Endothelial cell of umbilical vein (primary cell): Measurements from ENCODE around the gene SMIM12. TPM values are rescaled to one million over a fixed set of nuclear protein-coding genes. Genes with fewer than 3 reads are reported as not detected.

ENCODE experiments used
- BruUV-seq: library from RNA; stranded (reverse); fragments of 400-500 nt; replicated peaks from 2 replicates; lab custom pipeline; 2021; lab: Mats Ljungman, UMichigan
- CTCF ChIA-PET: fragments of 300-600, 350-600 bp; sonication (Branson Sonifier 250); formaldehyde crosslinking; loops from one replicate; lab custom pipeline; 2021; ENCODE audit warnings: antibody characterized with exemption, inconsistent platforms; lab: Charles Lee
- POLR2A ChIA-PET: fragments of 300-600, 350-600 bp; sonication (Branson Sonifier 250); formaldehyde crosslinking; loops from one replicate; lab custom pipeline; 2021; ENCODE audit warnings: antibody characterized with exemption, inconsistent platforms; lab: Charles Lee
- DNase-seq: peaks from one replicate; pipeline ENCODE4 v3.0.0-alpha.2; 2011; ENCODE audit warnings: low read depth, low spot score
- FAIRE-seq: peaks from 2 replicates; lab custom pipeline; 2011; peaks lifted over from hg19 to GRCh38; lab: Jason Lieb, UNC
- H2AFZ ChIP-seq: 2 replicates; pipeline ENCODE4 v1.6.0; 2012; ENCODE audit warnings: low read depth, low read length, control low read depth, inconsistent platforms
- H3K27ac ChIP-seq: 2 replicates; pipeline ENCODE4 v1.5.1; 2011; ENCODE audit warnings: low read depth, mild to moderate bottlenecking, control low read depth, low read length, moderate library complexity; ENCODE audit not compliant: insufficient read depth
- H3K27me3 ChIP-seq, 2 experiments: 2 replicates each; pipeline versions ENCODE4 v1.6.0 to v1.6.1; 2011; ENCODE audit warnings: low read length in 2 of 2, mixed read lengths in 1 of 2; ENCODE audit not compliant: control insufficient read depth in 2 of 2, insufficient read depth in 2 of 2
- H3K36me3 ChIP-seq, 2 experiments: 2 replicates in 1 of 2; 3 replicates in 1 of 2; pipeline ENCODE4 v1.5.1; 2011; ENCODE audit warnings: low read length in 2 of 2, mild to moderate bottlenecking in 1 of 2, moderate library complexity in 1 of 2; ENCODE audit not compliant: control insufficient read depth in 2 of 2, insufficient read depth in 2 of 2; ENCODE audit errors: extremely low read depth in 1 of 2
- H3K4me1 ChIP-seq: 3 replicates; pipeline ENCODE4 v1.5.1; 2011; ENCODE audit warnings: mild to moderate bottlenecking, low read length; ENCODE audit not compliant: control insufficient read depth, insufficient read depth; ENCODE audit errors: extremely low read depth
- H3K4me2 ChIP-seq: 2 replicates; pipeline ENCODE4 v1.6.1; 2011; ENCODE audit warnings: low read length, control low read depth, mixed read lengths; ENCODE audit not compliant: insufficient read depth
- H3K4me3 ChIP-seq, 3 experiments: fragments of 200-600 bp in 1 of 3; sonication (generic), shearing (Covaris generic) in 1 of 3; replicated peaks in 1 of 3; 2 replicates each; pipeline ENCODE4 v1.5.1; 2011 to 2016; ENCODE audit warnings: control low read depth in 3 of 3, low read length in 3 of 3, mild to moderate bottlenecking in 2 of 3, inconsistent platforms in 1 of 3, low read depth in 1 of 3, moderate library complexity in 1 of 3; ENCODE audit not compliant: insufficient read depth in 1 of 3
- H3K79me2 ChIP-seq: 2 replicates; pipeline ENCODE4 v1.6.0; 2012; ENCODE audit warnings: low read length, inconsistent platforms; ENCODE audit not compliant: control insufficient read depth, insufficient read depth
- H3K9ac ChIP-seq: replicated peaks from 2 replicates; pipeline ENCODE3; 2011; ENCODE audit warnings: low read length, control low read depth; ENCODE audit not compliant: insufficient read depth; ENCODE audit errors: extremely low read depth
- H3K9me1 ChIP-seq: replicated peaks from 3 replicates; pipeline ENCODE4 v1.6.0; 2011; ENCODE audit warnings: mild to moderate bottlenecking, low read length; ENCODE audit not compliant: control insufficient read depth, insufficient read depth; ENCODE audit errors: extremely low read depth
- H3K9me3 ChIP-seq: replicated peaks from 2 replicates; pipeline ENCODE4 v1.5.1; 2012; ENCODE audit warnings: low read length, inconsistent platforms; ENCODE audit not compliant: control insufficient read depth, insufficient read depth
- H4K20me1 ChIP-seq: replicated peaks from 2 replicates; pipeline ENCODE3; 2011; ENCODE audit warnings: mild to moderate bottlenecking, low read length; ENCODE audit not compliant: control insufficient read depth, insufficient read depth; ENCODE audit errors: extremely low read depth
- CTCF ChIP-seq, 2 donors: IDR thresholded peaks; 1 replicate in 1 of 2; 2 replicates in 1 of 2; pipeline ENCODE4 v1.5.1; 2011; ENCODE audit warnings: low read length in 2 of 2, mild to moderate bottlenecking in 2 of 2, moderate library complexity in 2 of 2, control low read depth in 1 of 2, inconsistent platforms in 1 of 2, low read depth in 1 of 2; ENCODE audit not compliant: insufficient read depth in 1 of 2; ENCODE audit errors: extremely low read depth in 1 of 2
- EZH2 ChIP-seq: IDR thresholded peaks from 2 replicates; pipeline ENCODE4 v1.6.1; 2012; ENCODE audit warnings: borderline replicate concordance, low read depth, mild to moderate bottlenecking, moderate library complexity, low read length, inconsistent platforms; ENCODE audit not compliant: severe bottlenecking
- FOS ChIP-seq: IDR thresholded peaks from 2 replicates; pipeline ENCODE4 v1.6.1; 2011; ENCODE audit warnings: mild to moderate bottlenecking, low read length, moderate library complexity, borderline replicate concordance; ENCODE audit not compliant: insufficient read depth
- GATA2 ChIP-seq: IDR thresholded peaks from 2 replicates; pipeline ENCODE4 v1.7.0; 2011; ENCODE audit warnings: low read depth, mild to moderate bottlenecking, moderate library complexity, mixed read lengths, low read length; ENCODE audit not compliant: insufficient read length, insufficient read depth
- JUN ChIP-seq: IDR thresholded peaks from 2 replicates; pipeline ENCODE4 v1.6.1; 2011; ENCODE audit warnings: borderline replicate concordance, low read depth; ENCODE audit not compliant: insufficient read length, insufficient read depth
- MYC ChIP-seq: IDR thresholded peaks from one replicate; pipeline ENCODE4 v1.6.1; 2011; ENCODE audit warnings: mild to moderate bottlenecking, low read depth, low read length
- POLR2A ChIP-seq: IDR thresholded peaks from 2 replicates; pipeline ENCODE4 v1.6.1; 2012; ENCODE audit warnings: low read depth, mild to moderate bottlenecking, control low read depth, low read length
- dilution Hi-C: fragments of 300-500 bp; cut with MboI; formaldehyde crosslinking; loops from one replicate; pipeline ENCODE4 v1.15.0; 2019; ENCODE audit warnings: low sequenced_read_pairs; ENCODE audit not compliant: extremely low pct_ligation_motif_present
- intact Hi-C: fragments of 100-400 bp; cut with micrococcal nuclease; formaldehyde crosslinking; loops from one replicate; pipeline ENCODE4 v1.10.0; 2022
- polyA plus RNA-seq, 4 experiments: library from polyadenylated mRNA; depleted of rRNA in 3 of 4; stranded (reverse) in 3 of 4; unstranded in 1 of 4; fragments of >200 nt; gene quantifications; 2 replicates each; pipeline versions ENCODE4 v1.2.1 to v1.2.3, GENCODE V29; 2011 to 2012; ENCODE audit warnings: missing spikeins in 1 of 4
- total RNA-seq: library from RNA; stranded (reverse); gene quantifications from 2 replicates; pipeline ENCODE4 v1.2.3, GENCODE V29; 2021
- TF ChIP-seq, protein P1 (sequence below): IDR thresholded peaks from 2 replicates; pipeline ENCODE4 v1.6.1; 2011; ENCODE audit not compliant: insufficient read depth, insufficient read length

SMIM12 gene
- total and polyA plus RNA-seq, 2 donors (not counting 3 experiments of a cell fraction or from before 2014, with no cell fraction given) = 66.2 to 85.9 TPM

DNA sequence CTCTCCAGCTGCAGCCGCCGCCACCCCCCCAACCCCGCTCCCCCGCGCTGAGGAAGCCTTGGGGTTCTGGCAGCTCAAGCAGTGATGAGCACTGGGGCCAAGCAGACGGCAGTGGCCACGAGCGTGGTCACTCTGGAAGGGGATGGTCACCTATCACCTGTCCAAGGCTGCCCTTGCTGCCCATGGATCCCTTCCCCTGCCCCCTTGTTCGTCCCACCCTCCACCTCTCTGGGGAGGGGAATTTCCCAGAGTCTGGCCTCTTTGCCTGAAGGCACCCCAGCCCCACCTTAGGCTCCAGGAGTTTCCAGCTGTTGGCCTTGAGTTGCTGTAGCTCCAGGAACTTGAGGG lies 7.2 kb upstream of the SMIM12 start:
- DNase-seq (no peak), FAIRE-seq (no peak)
- peak overlapping the region in 1 of 3 experiments; percentile 76 for H3K4me3 ChIP-seq
- TF ChIP-seq GATA2 (no peak), MYC (no peak), EZH2 (no peak), FOS (no peak), JUN (no peak), POLR2A (no peak), CTCF (IDR thresholded peaks at IDR 0.05; ENCODE audit: extremely low read depth in 1 of 2, insufficient read depth in 1 of 2, low read depth in 1 of 2, low read length in 2 of 2) (no peak)
- TF ChIP-seq, protein P1, sequence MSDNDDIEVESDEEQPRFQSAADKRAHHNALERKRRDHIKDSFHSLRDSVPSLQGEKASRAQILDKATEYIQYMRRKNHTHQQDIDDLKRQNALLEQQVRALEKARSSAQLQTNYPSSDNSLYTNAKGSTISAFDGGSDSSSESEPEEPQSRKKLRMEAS = no peak
- H3K79me2 ChIP-seq = no peaks in the 10 kb centered on the region
- H4K20me1 ChIP-seq = no peaks in the 10 kb centered on the region
- H3K4me2 ChIP-seq = peak overlapping the region; percentile 89
- peaks cover 15 to 16% of the 10 kb centered on the region in 2 experiments for H3K27me3 ChIP-seq
- CTCF ChIA-PET = interaction anchor here (0.6 to 4.7 kb wide), 18 partner anchors 11 to 431 kb away, joined by 3 to 59 read pairs (median 4); partner anchors contain the start of genes TMEM35B and ZMYM1
- no peaks in the 10 kb centered on the region for H3K36me3 ChIP-seq
- intact Hi-C loops = loop anchor here (1.0 kb wide), 2 partner anchors 14 to 80 kb away; no protein-coding TSS in a partner anchor
- no peaks in the 10 kb centered on the region for H3K9me3 ChIP-seq
- H3K9me1 ChIP-seq = no peaks in the 10 kb centered on the region
- H3K9ac ChIP-seq = no peak overlapping the region
- no TSS peak for BruUV-seq
- peak overlapping the region; percentile 99 for H2AFZ ChIP-seq
- POLR2A ChIA-PET = no interaction called here
- dilution Hi-C loops = no loop called here
- H3K27ac ChIP-seq = no peak overlapping the region
- peaks cover 7% of the 10 kb centered on the region for H3K4me1 ChIP-seq
